ENCODE data around the gene AURKA. TPM values are rescaled to one million over a fixed set of nuclear protein-coding genes. Genes with fewer than 3 reads are reported as not detected.

Gene AURKA
- polyA plus RNA-seq, 1 donor (not counting 4 experiments of a cell fraction or from before 2014, with no cell fraction given) = 36.1 TPM

DNA sequence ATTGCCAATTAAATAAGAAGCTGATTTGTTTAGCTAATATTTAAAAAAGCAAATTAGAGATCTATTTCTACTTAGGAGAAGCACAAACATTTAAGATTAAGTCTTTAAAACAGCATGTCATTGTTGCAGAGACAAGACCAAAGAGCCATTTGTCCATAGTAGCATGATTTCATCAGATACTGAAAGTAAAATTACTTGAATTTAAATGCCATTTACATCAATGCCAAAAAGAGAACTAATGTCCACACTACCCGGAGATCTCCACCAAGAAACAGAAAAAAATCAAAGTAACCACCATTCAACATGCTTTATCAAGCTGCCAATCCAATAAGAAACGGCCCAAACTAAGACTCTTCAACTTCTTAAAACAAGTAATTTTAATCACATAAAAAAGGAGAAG, 15.7 kb downstream of the AURKA start:
- Histone ChIP-seq H4K20me1 (ENCODE audit: control insufficient read depth, extremely low read depth, insufficient read depth, low read length) (no peaks in the 10 kb centered on the region), H3K27me3 (ENCODE audit: control insufficient read depth, extremely low read depth, insufficient read depth, low read length) (no peaks in the 10 kb centered on the region), H3K9me1 (ENCODE audit: control insufficient read depth, extremely low read depth, insufficient read depth, low read length) (peaks cover 2% of the 10 kb centered on the region), H3K9ac (ENCODE audit: control insufficient read depth, extremely low read depth, insufficient read depth, low read length) (no peak overlapping the region), H3K9me3 (ENCODE audit: control insufficient read depth, low read depth, low read length) (no peaks in the 10 kb centered on the region), H3K36me3 (ENCODE audit: control insufficient read depth in 2 of 2, extremely low read depth in 1 of 2, insufficient read depth in 2 of 2, low read length in 2 of 2) (peaks cover 3 to 21% of the 10 kb centered on the region in 2 experiments), H3K79me2 (ENCODE audit: control insufficient read depth, insufficient read depth, low read length) (peaks cover 30% of the 10 kb centered on the region), H3K4me2 (ENCODE audit: control insufficient read depth, extremely low read depth, insufficient read depth, low read depth, low read length) (no peak overlapping the region), H3K27ac (ENCODE audit: control insufficient read depth, insufficient read depth, low read length) (no peak overlapping the region), H3K4me1 (ENCODE audit: control insufficient read depth, extremely low read depth, insufficient read depth, low read length) (peaks cover 4% of the 10 kb centered on the region), H2AFZ (ENCODE audit: control insufficient read depth, low read length) (no peak overlapping the region), H3K4me3 (ENCODE audit: control insufficient read depth in 2 of 3, extremely low read depth in 1 of 3, insufficient read depth in 2 of 3, low read depth in 1 of 3, low read length in 3 of 3) (no peak overlapping the region)
- FAIRE-seq (no peak), DNase-seq (ENCODE audit: low read depth, low spot score) (no peak)
- dilution Hi-C loops (cut with MboI; ENCODE audit: extremely low pct_ligation_motif_present, low sequenced_read_pairs) = no loop called here
- TF ChIP-seq, protein P1, sequence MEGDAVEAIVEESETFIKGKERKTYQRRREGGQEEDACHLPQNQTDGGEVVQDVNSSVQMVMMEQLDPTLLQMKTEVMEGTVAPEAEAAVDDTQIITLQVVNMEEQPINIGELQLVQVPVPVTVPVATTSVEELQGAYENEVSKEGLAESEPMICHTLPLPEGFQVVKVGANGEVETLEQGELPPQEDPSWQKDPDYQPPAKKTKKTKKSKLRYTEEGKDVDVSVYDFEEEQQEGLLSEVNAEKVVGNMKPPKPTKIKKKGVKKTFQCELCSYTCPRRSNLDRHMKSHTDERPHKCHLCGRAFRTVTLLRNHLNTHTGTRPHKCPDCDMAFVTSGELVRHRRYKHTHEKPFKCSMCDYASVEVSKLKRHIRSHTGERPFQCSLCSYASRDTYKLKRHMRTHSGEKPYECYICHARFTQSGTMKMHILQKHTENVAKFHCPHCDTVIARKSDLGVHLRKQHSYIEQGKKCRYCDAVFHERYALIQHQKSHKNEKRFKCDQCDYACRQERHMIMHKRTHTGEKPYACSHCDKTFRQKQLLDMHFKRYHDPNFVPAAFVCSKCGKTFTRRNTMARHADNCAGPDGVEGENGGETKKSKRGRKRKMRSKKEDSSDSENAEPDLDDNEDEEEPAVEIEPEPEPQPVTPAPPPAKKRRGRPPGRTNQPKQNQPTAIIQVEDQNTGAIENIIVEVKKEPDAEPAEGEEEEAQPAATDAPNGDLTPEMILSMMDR (optimal IDR thresholded peaks at IDR 0.05 in 1 of 3, IDR thresholded peaks at IDR 0.05 in 1 of 3, conservative IDR thresholded peaks at IDR 0.05 in 1 of 3; ENCODE audit: extremely low read depth in 1 of 3, insufficient read depth in 2 of 3, low read length in 3 of 3) = no peak
- no peak for TF ChIP-seq EZH2 (IDR thresholded peaks at IDR 0.05; ENCODE audit: low read length)

DNA sequence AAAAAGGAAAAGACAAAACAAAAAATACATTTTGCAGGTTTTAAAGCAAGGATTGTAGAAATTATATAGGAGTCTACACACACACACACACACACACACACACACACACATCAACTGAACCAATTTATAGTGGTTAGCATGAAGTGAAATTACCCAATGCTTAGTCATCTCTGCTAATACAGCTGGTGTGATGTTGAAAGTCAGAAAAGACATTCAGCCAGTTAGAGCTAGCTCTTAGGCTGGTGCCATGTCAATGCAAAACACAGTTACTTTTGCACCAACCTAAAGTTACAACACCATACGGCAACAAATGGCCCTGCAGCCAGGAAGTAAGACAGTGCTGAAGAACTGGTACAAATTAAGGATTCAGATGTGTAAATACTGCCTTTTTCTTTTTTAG, 18.1 kb downstream of the AURKA start:
- DNase-seq (ENCODE audit: low read depth, low spot score) (peak; percentile 74), FAIRE-seq (peak; percentile 70)
- Histone ChIP-seq H3K4me3 (ENCODE audit: control insufficient read depth in 2 of 3, extremely low read depth in 1 of 3, insufficient read depth in 2 of 3, low read depth in 1 of 3, low read length in 3 of 3) (no peak overlapping the region), H4K20me1 (ENCODE audit: control insufficient read depth, extremely low read depth, insufficient read depth, low read length) (no peaks in the 10 kb centered on the region), H2AFZ (ENCODE audit: control insufficient read depth, low read length) (no peak overlapping the region), H3K9ac (ENCODE audit: control insufficient read depth, extremely low read depth, insufficient read depth, low read length) (no peak overlapping the region), H3K36me3 (ENCODE audit: control insufficient read depth in 2 of 2, extremely low read depth in 1 of 2, insufficient read depth in 2 of 2, low read length in 2 of 2) (peaks cover 6 to 22% of the 10 kb centered on the region in 2 experiments), H3K4me2 (ENCODE audit: control insufficient read depth, extremely low read depth, insufficient read depth, low read depth, low read length) (no peak overlapping the region), H3K9me1 (ENCODE audit: control insufficient read depth, extremely low read depth, insufficient read depth, low read length) (peaks cover 2% of the 10 kb centered on the region), H3K79me2 (ENCODE audit: control insufficient read depth, insufficient read depth, low read length) (peaks cover 27% of the 10 kb centered on the region), H3K4me1 (ENCODE audit: control insufficient read depth, extremely low read depth, insufficient read depth, low read length) (peaks cover 4% of the 10 kb centered on the region), H3K27ac (ENCODE audit: control insufficient read depth, insufficient read depth, low read length) (no peak overlapping the region), H3K27me3 (ENCODE audit: control insufficient read depth, extremely low read depth, insufficient read depth, low read length) (no peaks in the 10 kb centered on the region), H3K9me3 (ENCODE audit: control insufficient read depth, low read depth, low read length) (no peaks in the 10 kb centered on the region)
- dilution Hi-C loops (cut with MboI; ENCODE audit: extremely low pct_ligation_motif_present, low sequenced_read_pairs) = no loop called here
- TF ChIP-seq, protein P1 (optimal IDR thresholded peaks at IDR 0.05 in 1 of 3, IDR thresholded peaks at IDR 0.05 in 1 of 3, conservative IDR thresholded peaks at IDR 0.05 in 1 of 3; ENCODE audit: extremely low read depth in 1 of 3, insufficient read depth in 2 of 3, low read length in 3 of 3) = no peak
- no peak for TF ChIP-seq EZH2 (IDR thresholded peaks at IDR 0.05; ENCODE audit: low read length)
